HG03097 (cell line): ENCODE data around the gene ENOX1.
"Not testable (repeated sequence)": the region's sequence is repeated elsewhere in the genome, so short reads cannot be mapped to it uniquely, and the experiment has no call there.

Source experiments
- ATAC-seq: cut with Tn5 transposase; IDR thresholded peaks from one replicate; pipeline ENCODE4 v1.9.1; 2021; ENCODE audit not compliant: unreplicated experiment, low FRiP score

Gene ENOX1

GRCh38 chr13:43193789-43194420 lies 592.9 kb downstream of the ENOX1 start:
- no peak for ATAC-seq

GRCh38 chr13:43191546-43191945 lies 595.2 kb downstream of the ENOX1 start:
- ATAC-seq: no peak

DNA sequence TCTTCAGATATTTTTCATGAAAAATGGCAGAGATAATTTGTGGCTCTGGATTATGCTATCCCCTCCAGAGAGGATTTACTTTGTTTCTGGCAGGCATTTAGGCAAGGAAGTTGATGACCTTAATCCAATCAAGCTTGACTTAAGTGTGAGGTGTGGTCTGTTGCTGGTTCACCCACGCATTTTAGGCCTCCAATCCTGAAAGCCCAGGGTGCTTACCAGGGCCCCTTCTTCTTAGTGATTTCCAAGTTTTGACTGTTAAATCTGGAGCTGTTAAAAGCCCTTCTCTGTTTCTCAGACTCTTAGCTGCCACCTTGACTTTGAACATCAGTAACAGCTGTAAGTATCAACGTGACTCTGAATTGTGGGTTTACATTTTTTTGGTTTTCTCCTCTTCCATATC lies 601.5 kb downstream of the ENOX1 start:
- ATAC-seq: no peak

GRCh38 chr13:43180837-43181236 lies 605.9 kb downstream of the ENOX1 start:
- ATAC-seq: no peak

GRCh38 chr13:43180036-43180660 lies 606.6 kb downstream of the ENOX1 start:
- no peak for ATAC-seq

DNA sequence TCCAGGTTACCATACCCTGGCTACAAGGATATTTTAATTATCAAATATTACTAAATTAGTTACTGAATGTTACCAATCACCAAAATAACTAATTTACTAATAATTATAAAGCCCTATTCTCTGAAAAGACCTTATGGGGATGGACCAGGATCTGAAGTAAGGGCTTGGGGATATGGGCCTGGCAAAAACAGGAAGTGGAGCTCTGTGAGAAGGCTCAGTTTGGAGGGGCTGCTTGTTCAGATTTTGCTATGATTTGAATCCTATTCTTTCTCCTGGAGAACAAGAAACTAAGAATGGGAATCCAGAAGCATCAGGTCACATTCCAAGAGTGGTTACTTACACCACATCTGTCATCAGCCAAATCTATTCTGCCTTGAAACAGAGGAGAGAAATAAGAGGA lies 615.3 kb downstream of the ENOX1 start:
- no peak for ATAC-seq

DNA sequence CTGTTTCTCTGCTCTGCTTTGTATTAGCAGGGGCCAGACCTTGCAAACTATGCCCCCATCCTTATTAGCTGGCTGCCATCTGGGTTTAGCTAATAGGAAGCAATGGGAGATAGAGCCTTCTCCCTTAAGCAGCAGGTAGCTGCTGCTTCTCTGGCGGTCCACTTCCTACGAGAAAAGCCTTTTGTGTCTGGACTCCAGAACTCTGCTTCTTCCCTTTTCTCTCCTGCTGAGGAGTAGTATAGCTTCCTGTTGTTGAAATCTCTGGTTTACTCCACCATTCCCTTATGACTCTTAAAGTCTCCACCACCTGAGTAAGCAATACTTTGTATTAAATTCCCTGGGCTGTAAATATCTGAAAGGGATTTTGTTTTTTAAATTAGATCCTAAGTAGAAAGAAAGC lies 616.3 kb downstream of the ENOX1 start:
- no peak for ATAC-seq

- not testable (repeated sequence) for ATAC-seq
Observed at GRCh38 chr13:43168434-43168833, 618.3 kb downstream of the ENOX1 start.

DNA sequence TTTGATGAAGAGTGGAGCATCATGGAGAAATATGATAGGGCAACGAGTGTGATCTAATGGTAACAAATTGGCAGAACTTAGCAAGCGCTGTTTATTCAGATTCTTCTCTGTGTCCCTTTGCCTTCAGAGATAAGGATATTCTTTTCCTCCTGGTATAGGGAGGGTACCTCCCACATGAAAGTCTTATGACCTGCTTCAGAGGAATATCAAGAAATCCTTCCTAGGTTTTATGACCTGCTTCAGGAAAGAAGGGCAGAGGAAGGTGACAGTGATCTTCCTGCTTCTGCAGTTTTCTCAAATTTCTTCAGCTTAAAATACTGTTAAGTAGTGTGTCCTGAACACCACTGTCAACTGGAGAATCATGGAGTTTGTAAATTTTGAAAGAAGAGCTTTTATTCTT lies 619.0 kb downstream of the ENOX1 start:
- no peak for ATAC-seq

DNA sequence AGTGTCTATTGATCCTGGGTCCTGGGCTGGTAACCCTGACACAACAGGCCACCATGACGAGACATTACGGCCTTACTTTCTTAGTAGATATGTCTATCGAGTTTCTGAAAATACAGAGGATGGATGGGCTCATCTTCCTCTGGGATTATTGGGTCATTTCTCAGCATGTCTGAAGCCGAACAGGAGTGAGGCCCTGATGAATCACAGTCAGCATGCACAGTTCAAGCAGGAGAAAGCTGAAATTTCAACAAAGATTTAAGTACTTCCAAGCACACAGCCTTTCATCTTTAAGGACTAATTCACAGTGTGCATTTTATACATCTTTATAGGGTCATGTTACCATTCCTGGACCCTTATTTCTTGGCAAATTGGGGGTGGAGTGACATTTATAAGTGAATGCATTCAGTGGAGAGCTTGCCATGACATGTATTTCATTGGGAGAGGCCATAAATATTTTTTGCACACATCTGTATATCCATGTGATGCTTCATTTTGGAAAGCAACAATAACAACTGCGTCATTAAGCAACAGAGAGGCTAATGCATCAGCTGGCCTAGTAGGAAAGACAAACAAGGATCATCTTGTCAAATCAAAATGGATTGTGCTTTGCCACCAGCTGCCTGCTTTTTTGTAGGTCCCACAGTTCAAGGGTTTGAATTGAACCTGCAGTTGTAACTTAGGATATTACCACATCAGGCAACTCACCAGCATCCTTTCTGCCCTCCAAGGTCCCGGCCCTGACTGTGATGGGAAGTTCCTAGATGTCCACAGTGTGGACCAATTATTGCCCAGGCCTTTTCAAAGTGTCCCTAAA lies 619.9 kb downstream of the ENOX1 start:
- no peak for ATAC-seq
